ENCODE data around the gene MSI2.
"Not testable (repeated sequence)": the region's sequence is repeated elsewhere in the genome, so short reads cannot be mapped to it uniquely, and the experiment has no call there.

The MSI2 gene

GRCh38 chr17:57617218-57617617, 360.9 kb downstream of the MSI2 start:
- no peak for DNase-seq (ENCODE audit: low read depth in 2 of 2)

DNA sequence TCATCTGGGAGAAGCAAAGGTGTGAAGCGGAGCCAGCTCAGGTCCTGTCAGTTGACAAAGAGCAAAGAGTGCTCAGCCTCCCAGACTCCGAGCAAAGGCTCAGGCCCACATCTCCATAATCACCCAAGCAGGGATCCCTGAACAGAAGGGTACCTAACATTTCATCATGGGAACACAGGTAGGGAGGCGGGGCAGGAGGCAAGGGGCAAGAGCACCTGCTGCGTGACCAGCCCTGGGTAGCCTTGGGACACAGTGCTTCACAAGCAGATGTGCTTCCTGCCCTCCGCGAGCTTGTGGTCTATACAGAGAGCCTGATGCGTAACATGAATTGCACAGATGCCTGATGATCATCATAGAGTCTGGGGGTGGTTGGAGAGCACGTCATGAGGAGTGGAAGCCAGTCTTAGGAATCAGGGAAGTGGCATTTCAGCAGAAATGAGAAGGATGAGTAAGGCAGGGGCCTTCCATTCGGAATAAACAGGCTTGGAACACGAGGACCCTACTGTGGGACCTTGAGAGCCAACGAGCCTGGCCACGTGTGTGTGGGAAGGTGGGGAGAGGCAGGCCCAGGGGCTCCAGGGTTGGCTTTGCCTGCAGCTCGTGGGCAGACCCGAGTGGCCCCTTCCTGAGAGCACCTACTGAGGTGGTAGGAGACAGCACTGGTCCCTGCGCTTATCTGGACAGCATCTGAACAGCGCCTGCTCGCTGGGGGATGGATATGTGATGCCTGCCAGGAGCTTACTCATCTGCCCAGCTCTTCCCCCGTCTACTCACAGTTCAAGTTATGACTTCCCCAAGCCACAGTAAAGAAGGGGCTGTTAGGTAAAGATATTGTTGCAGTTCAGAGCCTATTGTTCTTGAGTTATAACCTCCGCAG, 363.0 kb downstream of the MSI2 start:
- no peak for DNase-seq (ENCODE audit: low read depth in 2 of 2)

GRCh38 chr17:57620576-57620975, 364.3 kb downstream of the MSI2 start:
- no peak for DNase-seq (ENCODE audit: low read depth in 2 of 2)

DNA sequence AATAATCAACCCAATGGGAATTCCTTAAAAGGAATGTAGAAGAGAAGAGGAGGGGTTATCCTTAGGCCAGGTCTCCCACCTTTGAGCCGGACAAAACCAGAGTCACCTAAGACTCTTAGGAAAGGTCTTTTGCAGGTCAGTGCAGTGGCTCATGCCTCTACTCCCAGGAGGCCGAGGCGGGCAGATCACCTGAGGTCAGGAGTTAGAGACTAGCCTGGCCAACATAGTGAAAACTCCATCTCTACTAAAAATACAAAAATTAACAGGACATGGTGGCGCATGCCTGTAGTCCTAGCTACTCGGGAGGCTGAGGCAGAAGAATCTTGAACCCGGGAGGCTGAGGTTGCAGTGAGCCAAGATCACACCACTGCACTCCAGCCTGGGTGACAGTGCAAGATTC, 365.5 kb downstream of the MSI2 start:
- not testable (repeated sequence) for DNase-seq (ENCODE audit: low read depth in 2 of 2)

GRCh38 chr17:57622306-57622682, 366.0 kb downstream of the MSI2 start:
- no peak for DNase-seq (ENCODE audit: low read depth in 2 of 2)

DNA sequence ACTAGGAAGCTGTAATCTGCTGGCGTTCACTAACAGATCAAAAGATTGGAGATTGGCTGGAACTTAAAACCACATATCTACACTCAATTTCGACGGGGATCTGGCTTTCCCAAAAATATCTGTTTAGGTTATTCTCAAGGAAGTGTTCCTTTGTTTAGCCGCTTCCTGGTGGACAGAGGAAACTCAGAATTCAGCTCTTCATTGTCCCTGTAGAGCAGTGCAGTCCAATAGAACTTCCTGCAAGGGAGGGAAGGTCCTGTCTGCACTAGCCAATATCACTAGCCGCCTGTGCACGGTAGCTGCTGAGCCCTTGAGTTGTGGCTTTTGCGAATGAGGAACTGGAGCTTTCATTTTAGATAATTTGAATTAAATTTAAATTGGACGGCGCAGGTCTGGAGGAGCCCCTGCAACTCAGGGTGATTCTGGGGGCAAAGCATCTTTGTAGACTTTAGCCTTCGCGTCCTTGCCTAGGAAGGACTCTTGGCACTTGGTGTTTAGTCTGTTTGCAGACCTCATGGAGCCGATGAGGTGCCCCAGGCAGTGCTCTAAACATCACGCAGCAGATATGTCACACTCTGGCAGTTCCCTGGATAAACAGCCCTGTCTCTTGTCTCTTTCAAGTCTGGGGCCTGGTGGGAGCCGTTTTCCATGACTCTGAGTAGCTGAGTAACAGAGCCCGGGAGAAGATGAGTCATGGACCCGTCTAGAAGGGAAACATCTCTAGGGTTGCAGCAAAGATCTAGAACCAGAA, 366.5 kb downstream of the MSI2 start:
- no peak for DNase-seq (ENCODE audit: low read depth in 2 of 2)

- no peak for DNase-seq (ENCODE audit: low read depth in 2 of 2)
Measured at GRCh38 chr17:57623620-57624019, 367.3 kb downstream of the MSI2 start.

DNA sequence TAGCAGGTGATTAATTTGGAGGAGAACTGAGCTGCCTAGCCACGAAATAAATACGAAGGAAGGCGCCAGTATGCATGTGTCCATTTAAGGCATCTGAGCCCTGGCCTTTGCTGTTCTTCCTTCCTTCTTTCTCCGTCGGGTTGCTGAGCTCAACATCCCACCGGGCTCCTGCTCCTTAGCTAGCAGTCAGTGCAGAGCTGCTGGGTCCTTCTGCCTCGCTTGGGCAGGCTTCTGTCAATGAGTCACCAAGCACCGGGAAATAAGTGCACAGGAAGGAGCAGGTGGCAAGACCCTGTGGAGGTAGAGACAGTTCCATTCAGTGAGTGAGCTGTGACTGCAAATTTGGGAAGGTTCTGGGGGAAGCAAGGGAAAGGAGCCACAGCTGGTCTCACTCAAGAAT, 368.1 kb downstream of the MSI2 start:
- no peak for DNase-seq (ENCODE audit: low read depth in 2 of 2)

GRCh38 chr17:57625511-57625910, 369.2 kb downstream of the MSI2 start:
- DNase-seq (ENCODE audit: low read depth in 2 of 2): no peak

GRCh38 chr17:57625957-57626356, 369.6 kb downstream of the MSI2 start:
- DNase-seq (ENCODE audit: low read depth in 2 of 2): no peak

DNA sequence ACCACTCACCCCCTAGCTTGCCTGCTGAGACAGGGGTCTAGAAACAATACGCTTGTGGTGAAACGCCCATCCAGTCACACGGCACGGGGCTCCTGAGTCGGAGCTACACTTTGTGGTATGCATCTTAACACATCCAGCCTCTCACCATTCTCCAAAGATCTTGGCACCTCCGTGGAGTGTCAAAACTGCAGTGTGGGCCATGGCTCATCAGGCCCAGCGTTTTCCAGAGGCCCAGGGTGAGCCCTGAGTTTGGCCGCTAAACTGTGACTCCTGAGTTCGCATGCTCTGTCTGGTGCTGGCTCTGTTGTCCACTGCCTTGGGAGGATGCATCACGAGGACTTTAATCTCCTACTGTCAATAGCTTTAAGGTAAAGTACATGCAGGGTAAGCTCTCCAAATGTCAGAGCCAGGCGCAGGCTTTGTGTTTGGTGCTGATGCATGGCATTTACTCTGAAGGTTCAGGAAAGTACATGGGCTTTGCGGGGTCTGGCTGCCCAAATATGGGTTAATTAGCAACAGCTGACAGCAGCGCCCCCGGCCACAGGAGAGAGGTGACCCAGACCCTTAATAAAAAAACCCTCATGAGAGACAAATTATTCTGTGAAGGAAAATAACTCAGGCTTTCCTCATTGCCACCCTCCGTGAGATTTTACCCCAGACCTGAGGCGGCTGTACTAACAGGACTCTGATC, 370.3 kb downstream of the MSI2 start:
- DNase-seq (ENCODE audit: low read depth in 2 of 2): no peak

DNA sequence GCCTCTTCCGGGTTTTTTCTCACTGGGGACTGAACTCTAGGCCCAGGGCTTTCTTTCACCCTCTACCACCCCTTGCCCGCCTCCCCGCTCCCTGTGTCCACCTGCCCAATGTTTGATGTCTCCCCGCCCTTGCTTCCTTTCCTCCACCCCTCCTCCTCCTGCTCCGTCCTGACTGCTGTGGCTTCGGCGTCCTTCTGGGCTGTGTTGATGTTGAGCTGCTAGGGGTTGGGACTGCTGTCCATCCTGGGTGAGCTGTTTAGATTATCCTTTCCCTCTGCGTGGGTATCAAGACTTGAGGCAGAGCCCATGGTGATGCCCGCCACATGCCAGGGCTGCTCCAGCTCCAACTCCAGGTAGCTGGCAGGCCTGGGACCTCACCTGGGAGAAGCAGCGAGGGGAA, 371.3 kb downstream of the MSI2 start:
- no peak for DNase-seq (ENCODE audit: low read depth in 2 of 2)

- DNase-seq (ENCODE audit: low read depth in 2 of 2): no peak
Measured at GRCh38 chr17:57628421-57628820, 372.1 kb downstream of the MSI2 start.

GRCh38 chr17:57629470-57629869, 373.1 kb downstream of the MSI2 start:
- DNase-seq (ENCODE audit: low read depth in 2 of 2): no peak

DNA sequence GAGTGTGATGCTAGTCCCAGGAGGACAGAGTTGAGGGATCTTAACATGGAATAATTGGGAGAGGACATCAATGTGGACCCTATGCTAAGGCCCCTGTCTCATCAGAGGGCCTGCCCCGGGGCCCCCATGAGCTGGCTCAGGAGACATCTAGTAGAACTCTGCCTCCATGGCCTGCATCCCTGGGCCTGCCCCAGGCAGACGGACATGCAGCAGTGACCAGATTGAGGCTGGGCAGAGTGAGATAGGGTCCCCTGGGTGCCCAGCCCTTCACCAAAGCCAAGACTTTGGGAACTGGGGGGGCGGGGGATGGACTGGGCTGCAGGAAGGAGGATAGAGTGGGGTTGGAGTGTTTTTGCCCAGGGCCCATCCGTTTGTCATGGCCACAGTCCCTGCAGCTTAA, 373.6 kb downstream of the MSI2 start:
- DNase-seq (ENCODE audit: low read depth in 2 of 2): no peak

DNA sequence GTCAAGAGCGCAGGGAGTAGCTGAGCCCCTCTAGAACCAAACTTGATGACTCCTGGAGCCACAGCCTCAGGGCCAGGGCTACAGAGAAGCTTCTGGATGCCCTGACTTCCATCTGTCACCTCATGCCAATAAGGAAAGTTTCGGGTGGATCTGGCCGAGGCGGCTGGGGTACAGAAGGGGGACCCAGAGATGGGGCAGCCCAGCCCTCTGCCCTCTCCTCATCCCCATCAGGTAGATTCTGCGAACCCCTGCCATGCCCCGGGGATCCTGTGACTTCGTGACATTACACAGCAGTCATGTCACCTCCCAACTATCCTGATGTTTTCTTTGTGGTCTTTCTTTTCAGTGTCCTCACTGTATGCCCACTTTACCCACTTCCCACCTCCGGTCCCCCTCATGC, 374.4 kb downstream of the MSI2 start:
- DNase-seq (ENCODE audit: low read depth in 2 of 2): no peak

- no peak for DNase-seq (ENCODE audit: low read depth in 2 of 2)
Measured at GRCh38 chr17:57631871-57632270, 375.5 kb downstream of the MSI2 start.

DNA sequence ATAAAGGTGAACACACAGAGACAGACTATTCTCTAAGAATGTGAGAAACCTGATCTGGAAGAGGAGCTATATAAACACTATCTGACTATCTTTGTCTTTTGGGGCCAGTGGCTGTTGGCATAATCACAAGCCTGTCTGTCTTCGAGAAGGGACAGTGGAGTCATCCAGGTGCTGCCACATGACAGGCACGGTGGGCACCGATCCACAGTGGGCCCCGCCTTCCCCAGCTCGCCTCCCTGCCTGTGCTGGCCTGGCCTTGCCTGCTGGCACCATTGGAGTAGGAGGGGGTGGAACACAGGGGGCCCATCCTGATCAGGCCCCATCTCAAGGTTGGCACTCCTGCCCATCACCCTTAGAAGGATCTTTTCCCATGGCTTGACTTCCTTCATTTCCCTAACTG, 376.0 kb downstream of the MSI2 start:
- DNase-seq (ENCODE audit: low read depth in 2 of 2): no peak

- DNase-seq (ENCODE audit: low read depth in 2 of 2): no peak
Measured at GRCh38 chr17:57633236-57633635, 376.9 kb downstream of the MSI2 start.

- no peak for DNase-seq (ENCODE audit: low read depth in 2 of 2)
Measured at GRCh38 chr17:57634713-57635465, 378.6 kb downstream of the MSI2 start.

DNA sequence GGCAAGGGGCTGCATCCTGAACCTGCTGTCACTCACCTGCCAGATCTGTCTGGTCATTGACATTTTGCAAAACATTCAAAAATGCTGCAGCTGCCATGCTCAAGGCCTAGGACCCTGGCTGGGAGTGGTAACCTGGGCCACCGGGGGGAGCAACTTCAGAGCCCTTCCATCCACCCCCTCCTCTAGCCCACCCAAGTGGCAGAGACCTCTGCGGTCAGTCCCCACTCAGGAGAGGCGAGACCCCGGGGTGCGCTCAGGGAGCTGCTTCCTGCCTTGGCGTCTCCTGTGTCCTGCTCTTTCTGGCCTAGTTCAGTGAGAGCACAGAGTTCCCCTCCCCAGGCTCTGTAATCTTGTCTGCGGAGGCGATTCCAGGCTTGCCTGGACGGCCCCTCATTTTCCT, 380.0 kb downstream of the MSI2 start:
- no peak for DNase-seq (ENCODE audit: low read depth in 2 of 2)
